GM12865 (cell line): ENCODE data around the gene KANSL1.

Source experiments
- DNase-seq: peaks from one replicate; pipeline ENCODE4 v3.0.0; 2010; ENCODE audit warnings: low read depth
- H3K4me3 ChIP-seq: 2 replicates; pipeline ENCODE4 v1.5.1; 2011; ENCODE audit warnings: mild to moderate bottlenecking, low read depth, low read length, control low read depth
- CTCF ChIP-seq: IDR thresholded peaks from 2 replicates; pipeline ENCODE4 v1.5.1; 2011; ENCODE audit warnings: low read length, control low read depth, low read depth, inconsistent platforms; ENCODE audit not compliant: insufficient read depth; ENCODE audit errors: missing control alignments

Gene KANSL1

GRCh38 chr17:46195939-46196716 is 2.9 kb upstream of the KANSL1 start:
- no peak for TF ChIP-seq CTCF
- no peak for DNase-seq

GRCh38 chr17:46195217-46195855 is 2.1 kb upstream of the KANSL1 start:
- no peak overlapping the region; the same call in 1 of the 2 replicates for H3K4me3 ChIP-seq
- TF ChIP-seq CTCF = no peak
- no peak for DNase-seq

More at GRCh38 chr17:46195939-46196716, 2.9 kb upstream of the KANSL1 start:
- H3K4me3 ChIP-seq = no peak overlapping the region

- DNase-seq = peak; percentile 90
- peak; percentile 54 for TF ChIP-seq CTCF
- peak overlapping the region; percentile 70 for H3K4me3 ChIP-seq
Measured at GRCh38 chr17:46194393-46195216, 1.4 kb upstream of the KANSL1 start.

- peak overlapping the region; percentile 70 for H3K4me3 ChIP-seq
- peak; percentile 98 for DNase-seq
- TF ChIP-seq CTCF = no peak
Measured at GRCh38 chr17:46193626-46194392, 580 bp upstream of the KANSL1 start.

GRCh38 chr17:46192439-46193150 is 634 bp downstream of the KANSL1 start:
- DNase-seq = peak; percentile 82
- TF ChIP-seq CTCF = no peak
- peak overlapping the region; percentile 83 for H3K4me3 ChIP-seq

GRCh38 chr17:46192189-46192438 is 1.1 kb downstream of the KANSL1 start:
- DNase-seq = no peak
- TF ChIP-seq CTCF = no peak
- H3K4me3 ChIP-seq = peak overlapping the region; percentile 83
